Upper lobe of left lung (tissue), 6 donors: ENCODE data around the gene VPS8. TPM values are rescaled to one million over a fixed set of nuclear protein-coding genes. Genes with fewer than 3 reads are reported as not detected.
A peak's percentile ranks its signal among the peaks of the same experiment; 100 is the strongest.

Experiments used
- ATAC-seq, 2 donors: fragments of 200-7000 bp; cut with Tn5 transposase; one replicate each; pipeline ENCODE4 v1.9.1; 2022; ENCODE audit warnings: mild to moderate bottlenecking in 2 of 2, moderate library complexity in 2 of 2; ENCODE audit not compliant: low FRiP score in 2 of 2
- DNase-seq, 2 donors: peaks; one replicate each; pipeline ENCODE4 v3.0.0-alpha.2; 2019 to 2020
- H3K27ac ChIP-seq, 4 donors: fragments of 200-600 bp; sonication (generic); one replicate each; pipeline ENCODE4 v1.5.1; 2016 to 2019
- H3K27me3 ChIP-seq, 4 donors: fragments of 200-600 bp; sonication (generic); one replicate each; pipeline ENCODE4 v1.5.1; 2017 to 2019
- H3K36me3 ChIP-seq, 4 donors: fragments of 200-600 bp; sonication (generic); one replicate each; pipeline ENCODE4 v1.5.1; 2016 to 2019
- H3K4me1 ChIP-seq, 4 donors: fragments of 200-600 bp; sonication (generic); one replicate each; pipeline ENCODE4 v1.5.1; 2018 to 2019
- H3K4me3 ChIP-seq, 4 donors: fragments of 200-600 bp; sonication (generic); one replicate each; pipeline ENCODE4 v1.5.1; 2017 to 2019; ENCODE audit warnings: mild to moderate bottlenecking in 2 of 4, moderate library complexity in 1 of 4
- H3K9me3 ChIP-seq, 4 donors: fragments of 200-600 bp; sonication (generic); one replicate each; pipeline ENCODE4 v1.5.1; 2018 to 2019
- CTCF ChIP-seq, 6 experiments: fragments of 450-650 bp in 4 of 6; fragments of 200-600 bp in 2 of 6; sonication (generic) in 2 of 6; IDR thresholded peaks; one replicate each; pipeline ENCODE4 v1.5.1; 2016 to 2019; ENCODE audit warnings: antibody characterized with exemption in 6 of 6
- EP300 ChIP-seq, 4 donors: sonication (generic); formaldehyde crosslinking; IDR thresholded peaks; one replicate each; pipeline ENCODE4 v1.5.1; 2017; ENCODE audit warnings: antibody characterized with exemption in 4 of 4, control low read depth in 2 of 4
- POLR2A ChIP-seq, 4 donors: fragments of 450-650 bp; IDR thresholded peaks; one replicate each; pipeline ENCODE4 v1.5.1; 2016 to 2017; ENCODE audit warnings: antibody characterized with exemption in 4 of 4, mild to moderate bottlenecking in 2 of 4
- POLR2AphosphoS5 ChIP-seq, 2 donors: sonication (generic); formaldehyde crosslinking; IDR thresholded peaks; one replicate each; pipeline ENCODE4 v1.5.1; 2017; ENCODE audit warnings: antibody characterized with exemption in 2 of 2
- WGBS, 2 donors: methylation state at CpG; one replicate each; pipeline ENCODE4 v1.1.5; 2017 to 2018; 5-methylcytosine and 5-hydroxymethylcytosine counted together
- total RNA-seq, 6 donors: library from RNA; depleted of rRNA in 4 of 6; stranded (reverse); fragments of >200 nt in 4 of 6; gene quantifications; one replicate each; pipeline versions ENCODE4 v1.1.0 to v1.2.1, GENCODE V29; 2016 to 2021
- donor health status: DM: no; HTN: no; CAD: no; lungs with moderate emphysema.
- donor health status: DM: no; HTN: yes; CAD: no; lungs with severe emphysema.

VPS8 gene
- total RNA-seq, 6 donors from 2014 or later = 50.9 to 147 (median 61.5) TPM

GRCh38 chr3:185069037-185070030 is 257.4 kb downstream of the VPS8 start:
- H3K27ac ChIP-seq = no peak overlapping the region
- WGBS, 2 donors = 88 to 93% methylated on average over 16 to 26 of the region's 28 CpGs
- H3K4me1 ChIP-seq = no peaks in the 10 kb centered on the region
- no peaks in the 10 kb centered on the region for H3K9me3 ChIP-seq
- no peak for DNase-seq
- H3K27me3 ChIP-seq = no peaks in the 10 kb centered on the region
- no peaks in the 10 kb centered on the region for H3K36me3 ChIP-seq
- no peak overlapping the region for H3K4me3 ChIP-seq
- no peak for ATAC-seq
- no peak for TF ChIP-seq CTCF (IDR thresholded peaks at IDR 0.05)
- TF ChIP-seq EP300 (IDR thresholded peaks at IDR 0.05) = no peak
- TF ChIP-seq POLR2A (IDR thresholded peaks at IDR 0.05) = no peak
- TF ChIP-seq POLR2AphosphoS5 (IDR thresholded peaks at IDR 0.05) = no peak

DNA sequence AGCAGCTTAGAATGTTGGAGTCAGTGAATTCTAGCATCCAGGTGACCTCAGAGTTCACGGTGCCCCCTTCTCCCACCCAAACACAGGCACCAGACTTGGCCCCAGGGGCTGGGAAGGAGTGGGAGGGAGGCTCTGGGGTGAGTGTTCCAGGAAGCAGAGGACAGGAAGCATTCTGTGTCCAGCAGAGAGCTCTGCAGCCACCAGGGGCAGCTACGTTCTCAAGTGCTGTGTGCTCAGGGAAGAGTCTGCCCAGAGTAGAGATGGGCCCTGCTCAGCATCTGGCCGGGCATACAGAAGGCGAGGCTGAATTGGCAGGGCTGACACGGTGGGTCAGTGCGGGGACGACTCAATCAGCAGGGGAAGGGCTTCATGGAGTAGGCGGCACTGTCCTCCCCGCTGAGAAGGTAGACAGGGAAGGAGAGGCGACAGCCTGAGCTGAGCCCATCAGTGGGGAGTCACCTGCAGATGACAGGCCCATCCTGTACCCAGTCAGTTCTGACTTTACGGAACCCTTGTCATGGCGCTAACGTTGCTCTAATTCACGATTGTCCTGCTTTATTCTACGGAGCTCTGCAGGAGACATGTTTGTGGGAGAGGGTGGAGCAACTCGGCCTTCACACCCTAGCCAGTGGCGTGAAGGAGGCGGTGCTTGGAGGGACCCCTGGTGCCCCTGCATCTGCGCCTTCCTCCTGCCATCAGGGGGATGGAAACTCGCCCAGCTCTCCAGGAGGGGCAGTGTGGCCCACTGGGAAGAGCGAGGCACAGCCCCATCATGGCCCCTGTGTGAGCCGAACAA is 258.7 kb downstream of the VPS8 start:
- H3K4me3 ChIP-seq = no peak overlapping the region
- no peaks in the 10 kb centered on the region for H3K9me3 ChIP-seq
- no peaks in the 10 kb centered on the region for H3K36me3 ChIP-seq
- WGBS, 2 donors = 74 to 83% methylated on average over 22 of the region's 22 CpGs
- peak in 1 of 2 donors; percentile 28 for ATAC-seq
- no peak overlapping the region for H3K27ac ChIP-seq
- no peak for DNase-seq
- H3K4me1 ChIP-seq = no peaks in the 10 kb centered on the region
- TF ChIP-seq EP300 (IDR thresholded peaks at IDR 0.05) (no peak), CTCF (IDR thresholded peaks at IDR 0.05) (peak in 1 of 6 experiments; percentile 9)
- no peaks in the 10 kb centered on the region for H3K27me3 ChIP-seq

DNA sequence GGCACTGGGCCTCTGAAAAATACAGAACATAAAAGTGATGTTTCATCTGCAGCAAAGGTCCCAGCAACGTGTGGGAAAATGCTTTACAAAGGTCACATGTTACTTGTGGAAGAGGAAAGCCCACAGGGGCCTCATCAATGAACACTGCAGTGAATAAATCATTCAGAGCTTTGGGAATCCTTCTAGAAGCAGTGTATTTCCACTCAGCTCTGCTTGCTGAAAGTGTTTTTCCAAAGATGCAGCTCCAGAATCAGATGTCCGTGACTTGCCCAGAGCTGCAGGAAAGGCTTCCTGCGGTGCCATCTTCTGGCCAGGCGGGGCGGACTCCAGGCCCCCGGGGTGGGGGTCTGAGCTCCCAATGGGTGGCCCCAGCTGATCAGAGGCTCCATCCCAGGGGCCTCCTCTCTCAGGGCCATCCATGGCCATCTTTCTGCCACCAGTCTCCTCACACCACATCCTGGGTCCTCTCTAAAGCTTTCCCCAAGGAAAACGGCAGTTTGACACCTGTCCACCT is 259.4 kb downstream of the VPS8 start:
- ATAC-seq = no peak
- Histone ChIP-seq H3K27me3 (no peaks in the 10 kb centered on the region), H3K36me3 (no peaks in the 10 kb centered on the region), H3K4me1 (no peaks in the 10 kb centered on the region), H3K9me3 (no peaks in the 10 kb centered on the region), H3K4me3 (no peak overlapping the region), H3K27ac (no peak overlapping the region)
- DNase-seq = no peak
- TF ChIP-seq EP300 (IDR thresholded peaks at IDR 0.05) (no peak), CTCF (IDR thresholded peaks at IDR 0.05) (no peak), POLR2AphosphoS5 (IDR thresholded peaks at IDR 0.05) (no peak), POLR2A (IDR thresholded peaks at IDR 0.05) (no peak)
- WGBS, 2 donors = 40 to 53% methylated on average over 2 to 4 of the region's 7 CpGs

DNA sequence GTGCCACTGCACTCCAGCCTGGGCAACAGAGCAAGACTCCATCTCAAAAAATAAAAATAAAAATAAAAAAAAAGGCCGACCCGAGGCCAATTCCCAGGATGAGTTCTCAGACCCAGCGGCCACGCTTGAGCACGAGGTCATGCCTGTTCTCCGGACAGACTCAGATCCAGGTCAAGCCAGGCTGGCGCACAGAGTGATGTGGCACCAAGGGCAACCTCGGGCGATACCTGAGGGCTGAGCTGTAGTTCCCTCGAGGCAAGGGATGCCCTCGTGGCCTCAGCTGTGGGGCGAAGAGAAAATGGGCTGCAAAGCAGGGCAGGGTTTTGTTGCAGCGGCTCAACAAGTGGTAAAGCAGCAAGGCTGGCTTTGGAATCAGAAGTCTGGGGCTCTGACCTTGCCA is 263.6 kb downstream of the VPS8 start:
- ATAC-seq (no peak), DNase-seq (no peak)
- 96 to 99% methylated on average over 12 of the region's 13 CpGs for WGBS, 2 donors
- Histone ChIP-seq H3K9me3 (no peaks in the 10 kb centered on the region), H3K36me3 (no peaks in the 10 kb centered on the region), H3K27ac (no peak overlapping the region), H3K27me3 (no peaks in the 10 kb centered on the region), H3K4me1 (no peaks in the 10 kb centered on the region), H3K4me3 (no peak overlapping the region)
- TF ChIP-seq POLR2A (IDR thresholded peaks at IDR 0.05) = no peak
- no peak for TF ChIP-seq POLR2AphosphoS5 (IDR thresholded peaks at IDR 0.05)
- no peak for TF ChIP-seq EP300 (IDR thresholded peaks at IDR 0.05)
- no peak for TF ChIP-seq CTCF (IDR thresholded peaks at IDR 0.05)
